DOHH2 (cell line): ENCODE measurements around the gene SH3D19.

Source experiments
- EZH2phosphoT487 ChIP-seq: fragments of 200-600 bp; sonication (generic); IDR thresholded peaks from 2 replicates; pipeline ENCODE4 v1.6.1; 2017; ENCODE audit warnings: borderline replicate concordance, mild to moderate bottlenecking, antibody characterized with exemption, low read length, moderate library complexity, mixed read lengths
- TF ChIP-seq, protein P1 (sequence below): fragments of 200-600 bp; sonication (generic); IDR thresholded peaks from one replicate; pipeline ENCODE4 v1.5.1; 2014; ENCODE audit warnings: antibody characterized with exemption, mild to moderate bottlenecking, low read depth, low read length; ENCODE audit not compliant: poor library complexity, severe bottlenecking

DNA sequence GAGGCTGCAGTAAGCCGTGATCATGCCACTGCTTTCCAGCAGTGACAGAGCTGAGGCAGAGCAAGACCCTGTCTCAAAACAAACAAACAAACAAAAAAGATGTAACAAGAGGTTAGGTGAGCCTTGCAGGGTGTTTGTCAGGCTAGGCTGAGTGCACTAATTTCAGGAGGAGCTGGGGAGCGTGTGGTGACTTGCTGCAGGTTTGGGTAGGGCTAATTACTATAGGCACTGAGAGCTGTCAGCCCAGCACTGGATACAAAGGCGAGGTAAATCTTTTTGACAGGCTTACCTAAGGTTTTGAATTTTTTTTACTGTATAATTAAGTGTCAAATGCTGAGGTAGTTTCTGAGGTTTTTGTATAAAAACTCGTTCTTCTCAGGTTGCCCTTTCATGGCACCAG lies 29.8 kb upstream of the SH3D19 start:
- TF ChIP-seq, protein P1, sequence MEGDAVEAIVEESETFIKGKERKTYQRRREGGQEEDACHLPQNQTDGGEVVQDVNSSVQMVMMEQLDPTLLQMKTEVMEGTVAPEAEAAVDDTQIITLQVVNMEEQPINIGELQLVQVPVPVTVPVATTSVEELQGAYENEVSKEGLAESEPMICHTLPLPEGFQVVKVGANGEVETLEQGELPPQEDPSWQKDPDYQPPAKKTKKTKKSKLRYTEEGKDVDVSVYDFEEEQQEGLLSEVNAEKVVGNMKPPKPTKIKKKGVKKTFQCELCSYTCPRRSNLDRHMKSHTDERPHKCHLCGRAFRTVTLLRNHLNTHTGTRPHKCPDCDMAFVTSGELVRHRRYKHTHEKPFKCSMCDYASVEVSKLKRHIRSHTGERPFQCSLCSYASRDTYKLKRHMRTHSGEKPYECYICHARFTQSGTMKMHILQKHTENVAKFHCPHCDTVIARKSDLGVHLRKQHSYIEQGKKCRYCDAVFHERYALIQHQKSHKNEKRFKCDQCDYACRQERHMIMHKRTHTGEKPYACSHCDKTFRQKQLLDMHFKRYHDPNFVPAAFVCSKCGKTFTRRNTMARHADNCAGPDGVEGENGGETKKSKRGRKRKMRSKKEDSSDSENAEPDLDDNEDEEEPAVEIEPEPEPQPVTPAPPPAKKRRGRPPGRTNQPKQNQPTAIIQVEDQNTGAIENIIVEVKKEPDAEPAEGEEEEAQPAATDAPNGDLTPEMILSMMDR = no peak
- no peak for TF ChIP-seq EZH2phosphoT487
